ENCODE results near the gene ARID1A. TPM values are rescaled to one million over a fixed set of nuclear protein-coding genes. Genes with fewer than 3 reads are reported as not detected.
A peak's percentile ranks its signal among the peaks of the same experiment; 100 is the strongest.

The ARID1A gene
- total and polyA plus RNA-seq, 2 donors (not counting 1 experiment from before 2014, with no cell fraction given): 12.9 to 16.0 TPM

DNA sequence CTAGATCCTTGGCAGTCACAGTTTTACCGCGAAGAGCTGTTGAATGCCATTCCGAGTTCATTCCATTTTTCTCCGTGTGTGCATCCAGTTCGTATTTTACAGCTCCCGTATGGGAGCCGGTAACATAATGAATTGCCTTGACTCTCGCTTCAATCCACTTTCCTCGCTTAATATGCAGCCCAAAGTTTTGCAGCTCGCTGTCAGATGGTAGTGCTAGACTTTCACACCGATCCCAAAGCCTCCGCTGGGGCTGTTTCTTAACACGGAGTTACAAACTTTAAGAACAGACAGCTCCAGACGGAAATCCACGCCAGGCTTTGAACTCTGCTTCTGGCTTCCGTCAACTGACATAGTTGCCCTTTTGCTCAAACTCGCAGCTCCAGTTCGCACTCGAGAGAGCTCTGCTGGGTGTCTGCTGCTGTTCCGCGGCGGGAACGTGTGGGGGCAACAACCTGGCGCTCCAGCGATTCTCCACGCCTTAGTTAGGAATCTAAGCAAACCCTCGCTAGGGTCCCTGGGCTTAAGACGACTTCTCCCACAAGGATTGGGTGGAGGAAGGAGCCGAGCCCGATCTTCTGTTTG is 3.5 kb upstream of the ARID1A start:
- Histone ChIP-seq H3K4me3 (replicated peaks in 1 of 4; ENCODE audit: control extremely low read depth in 1 of 4, insufficient read depth in 1 of 4, low read depth in 3 of 4, low read length in 4 of 4) (peak overlapping the region; percentile 50 to 87 (median 64)), H3K27me3 (ENCODE audit: control insufficient read depth, insufficient read depth, low read length) (no peaks in the 10 kb centered on the region), H3K36me3 (ENCODE audit: control insufficient read depth, insufficient read depth, low read length) (no peaks in the 10 kb centered on the region), H4K20me1 (ENCODE audit: control insufficient read depth, extremely low read depth, insufficient read depth, low read length) (no peaks in the 10 kb centered on the region), H2AFZ (ENCODE audit: low read length) (peak overlapping the region; percentile 60), H3K79me2 (ENCODE audit: control insufficient read depth, insufficient read depth, low read length) (peaks cover 13% of the 10 kb centered on the region), H3K9ac (ENCODE audit: insufficient read depth, low read length) (peak overlapping the region; percentile 56), H3K9me3 (ENCODE audit: control insufficient read depth, insufficient read depth, low read depth, low read length) (no peaks in the 10 kb centered on the region), H3K27ac (ENCODE audit: insufficient read depth, low read length) (peak overlapping the region; percentile 87), H3K4me1 (ENCODE audit: control insufficient read depth, extremely low read depth, insufficient read depth, low read length) (peaks cover 17% of the 10 kb centered on the region), H3K4me2 (ENCODE audit: extremely low read depth, insufficient read depth, low read length) (peak overlapping the region; percentile 80)
- TF ChIP-seq, protein P1, sequence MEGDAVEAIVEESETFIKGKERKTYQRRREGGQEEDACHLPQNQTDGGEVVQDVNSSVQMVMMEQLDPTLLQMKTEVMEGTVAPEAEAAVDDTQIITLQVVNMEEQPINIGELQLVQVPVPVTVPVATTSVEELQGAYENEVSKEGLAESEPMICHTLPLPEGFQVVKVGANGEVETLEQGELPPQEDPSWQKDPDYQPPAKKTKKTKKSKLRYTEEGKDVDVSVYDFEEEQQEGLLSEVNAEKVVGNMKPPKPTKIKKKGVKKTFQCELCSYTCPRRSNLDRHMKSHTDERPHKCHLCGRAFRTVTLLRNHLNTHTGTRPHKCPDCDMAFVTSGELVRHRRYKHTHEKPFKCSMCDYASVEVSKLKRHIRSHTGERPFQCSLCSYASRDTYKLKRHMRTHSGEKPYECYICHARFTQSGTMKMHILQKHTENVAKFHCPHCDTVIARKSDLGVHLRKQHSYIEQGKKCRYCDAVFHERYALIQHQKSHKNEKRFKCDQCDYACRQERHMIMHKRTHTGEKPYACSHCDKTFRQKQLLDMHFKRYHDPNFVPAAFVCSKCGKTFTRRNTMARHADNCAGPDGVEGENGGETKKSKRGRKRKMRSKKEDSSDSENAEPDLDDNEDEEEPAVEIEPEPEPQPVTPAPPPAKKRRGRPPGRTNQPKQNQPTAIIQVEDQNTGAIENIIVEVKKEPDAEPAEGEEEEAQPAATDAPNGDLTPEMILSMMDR (conservative IDR thresholded peaks at IDR 0.05 in 1 of 2, IDR thresholded peaks at IDR 0.05 in 1 of 2; ENCODE audit: low read depth in 1 of 2, low read length in 2 of 2): peak; percentile 12 to 30
- no peak for TF ChIP-seq EZH2 (IDR thresholded peaks at IDR 0.05; ENCODE audit: low read length, missing control alignments)
- peak; percentile 95 to 97 for DNase-seq (ENCODE audit: low read depth in 2 of 2)

DNA sequence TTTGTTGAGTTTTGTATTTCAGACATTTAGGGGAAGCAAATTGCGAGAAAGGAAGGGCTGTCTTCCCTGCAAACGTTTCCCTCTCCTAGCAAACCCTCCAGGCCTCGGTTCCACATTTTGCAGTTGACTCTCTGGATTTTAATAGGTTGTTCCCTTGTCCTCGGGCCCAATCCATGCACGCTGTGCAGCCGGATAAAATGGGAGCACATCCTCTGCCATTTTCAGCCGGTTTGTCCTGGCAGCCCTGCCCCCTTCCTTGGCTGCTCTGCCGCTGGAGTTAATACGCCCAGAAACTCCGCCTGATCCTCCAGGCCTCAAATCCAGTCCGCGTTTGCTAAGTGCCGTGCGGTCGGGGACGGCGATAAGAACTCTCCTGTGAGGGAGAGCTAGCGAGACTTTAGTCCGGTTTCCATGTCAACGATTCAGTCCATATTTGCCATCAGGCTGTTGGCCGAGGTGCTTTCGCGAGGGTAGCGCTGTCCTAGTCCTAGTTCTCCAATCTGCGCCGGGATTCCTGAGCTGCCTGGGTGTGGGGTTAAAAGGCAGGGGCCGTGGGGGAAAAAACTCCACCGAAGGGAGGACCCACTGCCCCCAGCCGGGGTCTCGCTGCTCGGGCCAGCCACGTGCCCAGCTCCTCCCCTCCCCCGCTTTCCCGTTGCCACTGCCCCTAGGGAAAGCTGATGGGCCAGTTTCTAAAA is 2.9 kb upstream of the ARID1A start:
- TF ChIP-seq, protein P1 (conservative IDR thresholded peaks at IDR 0.05 in 1 of 2, IDR thresholded peaks at IDR 0.05 in 1 of 2; ENCODE audit: low read depth in 1 of 2, low read length in 2 of 2): no peak
- TF ChIP-seq EZH2 (IDR thresholded peaks at IDR 0.05; ENCODE audit: low read length, missing control alignments): no peak

More for the DNA sequence above, 2.9 kb upstream of the ARID1A start:
- no peaks in the 10 kb centered on the region for H4K20me1 ChIP-seq (ENCODE audit: control insufficient read depth, extremely low read depth, insufficient read depth, low read length)
- peak overlapping the region; percentile 50 to 87 (median 64) for H3K4me3 ChIP-seq (replicated peaks in 1 of 4; ENCODE audit: control extremely low read depth in 1 of 4, insufficient read depth in 1 of 4, low read depth in 3 of 4, low read length in 4 of 4)
- H3K4me2 ChIP-seq (ENCODE audit: extremely low read depth, insufficient read depth, low read length): peak overlapping the region; percentile 80
- H3K9me3 ChIP-seq (ENCODE audit: control insufficient read depth, insufficient read depth, low read depth, low read length): no peaks in the 10 kb centered on the region
- no peaks in the 10 kb centered on the region for H3K36me3 ChIP-seq (ENCODE audit: control insufficient read depth, insufficient read depth, low read length)
- H3K4me1 ChIP-seq (ENCODE audit: control insufficient read depth, extremely low read depth, insufficient read depth, low read length): peaks cover 17% of the 10 kb centered on the region
- peaks cover 20% of the 10 kb centered on the region for H3K79me2 ChIP-seq (ENCODE audit: control insufficient read depth, insufficient read depth, low read length)
- peak overlapping the region; percentile 56 for H3K9ac ChIP-seq (ENCODE audit: insufficient read depth, low read length)
- H2AFZ ChIP-seq (ENCODE audit: low read length): peak overlapping the region; percentile 58
- H3K27me3 ChIP-seq (ENCODE audit: control insufficient read depth, insufficient read depth, low read length): no peaks in the 10 kb centered on the region
- peak; percentile 99 to 100 for DNase-seq (ENCODE audit: low read depth in 2 of 2)
- H3K27ac ChIP-seq (ENCODE audit: insufficient read depth, low read length): peak overlapping the region; percentile 87
